ENCODE data around the gene MRPL41. TPM values are rescaled to one million over a fixed set of nuclear protein-coding genes. Genes with fewer than 3 reads are reported as not detected.
"Not testable (repeated sequence)": the region's sequence is repeated elsewhere in the genome, so short reads cannot be mapped to it uniquely, and the experiment has no call there.

MRPL41 gene
- total RNA-seq, 8 experiments from 2014 or later = 18.4 to 36.5 (median 29.6) TPM

- in situ Hi-C loops (cut with MboI; ENCODE audit: low pct_unique_long_range_greater_than_20kb in 2 of 9, low sequenced_read_pairs in 9 of 9, unreplicated experiment in 9 of 9) = loop anchor here in 1 of 9 experiments (25.0 kb wide), 1 partner anchor 219 kb away; the partner anchor contains the start of gene NRARP
- 55 to 100% (median 78%) methylated on average over 2 to 10 of the region's 17 CpGs; no CpG with 5 or more reads in 2 of the 10 experiments for whole genome bisulfite sequencing, 10 experiments
- H3K4me1 ChIP-seq (replicated peaks in 1 of 2) = peaks cover 4 to 6% of the 10 kb centered on the region in 2 donors
- no peak for ATAC-seq (replicated peaks in 6 of 8)
- no peak overlapping the region for H3K27ac ChIP-seq
- H3K4me3 ChIP-seq = no peak overlapping the region
Measured at GRCh38 chr9:137531099-137531765, 20.4 kb upstream of the MRPL41 start.

- not testable (repeated sequence) for H3K4me3 ChIP-seq; H3K27ac ChIP-seq; ATAC-seq (replicated peaks in 6 of 8); H3K4me1 ChIP-seq (replicated peaks in 1 of 2)
- in situ Hi-C loops (cut with MboI; ENCODE audit: low pct_unique_long_range_greater_than_20kb in 2 of 9, low sequenced_read_pairs in 9 of 9, unreplicated experiment in 9 of 9) = loop anchor here in 1 of 9 experiments (25.0 kb wide), 1 partner anchor 221 kb away; the partner anchor contains the start of gene NRARP
- WGBS, 10 experiments = 75 to 100% (median 92%) methylated on average over 1 to 4 of the region's 10 CpGs; no CpG with 5 or more reads in 5 of the 10 experiments
Measured at GRCh38 chr9:137532891-137533468, 18.7 kb upstream of the MRPL41 start.

- in situ Hi-C loops (cut with MboI; ENCODE audit: low pct_unique_long_range_greater_than_20kb in 2 of 9, low sequenced_read_pairs in 9 of 9, unreplicated experiment in 9 of 9) = loop anchor here in 1 of 9 experiments (25.0 kb wide), 1 partner anchor 222 kb away; the partner anchor contains the start of gene NRARP
- Histone ChIP-seq H3K27ac (no peak overlapping the region), H3K4me3 (no peak overlapping the region), H3K4me1 (replicated peaks in 1 of 2) (peaks cover 4 to 6% of the 10 kb centered on the region in 2 donors)
- peak; percentile 70 to 98 (median 87) for ATAC-seq (replicated peaks in 6 of 8)
- WGBS, 10 experiments = 14 to 90% (median 55%) methylated on average over 4 to 17 of the region's 19 CpGs; no CpG with 5 or more reads in 1 of the 10 experiments
Measured at GRCh38 chr9:137534256-137535119, 17.2 kb upstream of the MRPL41 start.

- Histone ChIP-seq H3K4me1 (replicated peaks in 1 of 2) (peaks cover 4 to 6% of the 10 kb centered on the region in 2 donors), H3K27ac (no peak overlapping the region), H3K4me3 (no peak overlapping the region)
- in situ Hi-C loops (cut with MboI; ENCODE audit: low pct_unique_long_range_greater_than_20kb in 2 of 9, low sequenced_read_pairs in 9 of 9, unreplicated experiment in 9 of 9) = loop anchor here in 1 of 9 experiments (25.0 kb wide), 1 partner anchor 223 kb away; the partner anchor contains the start of gene NRARP
- ATAC-seq (replicated peaks in 6 of 8) = no peak
Measured at GRCh38 chr9:137535120-137535428, 16.6 kb upstream of the MRPL41 start.

- 40 to 100% (median 91%) methylated on average over 1 to 12 of the region's 16 CpGs; no CpG with 5 or more reads in 2 of the 10 experiments for WGBS, 10 experiments
- H3K4me1 ChIP-seq (replicated peaks in 1 of 2); H3K4me3 ChIP-seq; ATAC-seq (replicated peaks in 6 of 8); H3K27ac ChIP-seq: not testable (repeated sequence)
- in situ Hi-C loops (cut with MboI; ENCODE audit: low pct_unique_long_range_greater_than_20kb in 2 of 9, low sequenced_read_pairs in 9 of 9, unreplicated experiment in 9 of 9) = loop anchor here in 1 of 9 experiments (25.0 kb wide), 1 partner anchor 224 kb away; the partner anchor contains the start of gene NRARP
Measured at GRCh38 chr9:137536594-137537131, 15.0 kb upstream of the MRPL41 start.

DNA sequence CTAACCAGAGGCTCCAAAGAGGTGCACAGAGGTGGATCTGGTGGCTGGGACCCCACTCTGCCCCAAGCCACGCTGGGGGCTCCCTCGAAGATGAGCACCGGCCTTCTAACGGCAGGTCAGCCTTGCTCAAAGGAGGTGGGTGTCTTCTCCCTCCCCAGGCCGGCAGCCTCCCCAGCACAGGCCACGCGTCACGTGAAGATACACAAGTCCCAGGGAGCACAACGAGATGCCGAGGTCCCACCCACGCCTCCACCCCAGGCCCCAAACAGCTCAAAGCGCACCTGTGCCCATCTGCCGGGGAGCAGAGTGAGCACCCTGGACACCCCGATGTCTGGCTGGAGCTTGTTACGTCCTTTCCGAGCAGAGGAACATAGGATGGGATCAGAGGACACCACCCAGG lies 13.6 kb upstream of the MRPL41 start:
- Histone ChIP-seq H3K4me1 (replicated peaks in 1 of 2) (peaks cover 4 to 9% of the 10 kb centered on the region in 2 donors), H3K27ac (no peak overlapping the region), H3K4me3 (no peak overlapping the region)
- no peak for ATAC-seq (replicated peaks in 6 of 8)
- 80 to 87% (median 80%) methylated on average over 1 to 3 of the region's 16 CpGs; no CpG with 5 or more reads in 7 of the 10 experiments for WGBS, 10 experiments
- in situ Hi-C loops (cut with MboI; ENCODE audit: low pct_unique_long_range_greater_than_20kb in 2 of 9, low sequenced_read_pairs in 9 of 9, unreplicated experiment in 9 of 9) = loop anchor here in 1 of 9 experiments (25.0 kb wide), 1 partner anchor 226 kb away; the partner anchor contains the start of gene NRARP

GRCh38 chr9:137540536-137540935 lies 11.1 kb upstream of the MRPL41 start:
- Histone ChIP-seq H3K27ac (no peak overlapping the region), H3K4me3 (no peak overlapping the region), H3K4me1 (replicated peaks in 1 of 2) (peaks cover 0 to 3% of the 10 kb centered on the region in 2 donors)
- in situ Hi-C loops (cut with MboI; ENCODE audit: low pct_unique_long_range_greater_than_20kb in 2 of 9, low sequenced_read_pairs in 9 of 9, unreplicated experiment in 9 of 9) = loop anchor here in 1 of 9 experiments (25.0 kb wide), 1 partner anchor 228 kb away; the partner anchor contains the start of gene NRARP
- peak in 2 of 8 experiments; percentile 11 to 17 for ATAC-seq (replicated peaks in 6 of 8)
- WGBS, 10 experiments = 86 to 100% (median 90%) methylated on average over 1 to 3 of the region's 18 CpGs; no CpG with 5 or more reads in 5 of the 10 experiments

- ATAC-seq (replicated peaks in 6 of 8) = no peak
- WGBS, 10 experiments = 40 to 93% (median 75%) methylated on average over 1 to 9 of the region's 20 CpGs; no CpG with 5 or more reads in 2 of the 10 experiments
- in situ Hi-C loops (cut with MboI; ENCODE audit: low pct_unique_long_range_greater_than_20kb in 2 of 9, low sequenced_read_pairs in 9 of 9, unreplicated experiment in 9 of 9) = loop anchor here in 1 of 9 experiments (25.0 kb wide), 1 partner anchor 230 kb away; the partner anchor contains the start of gene NRARP
Measured at GRCh38 chr9:137542486-137542885, 9.2 kb upstream of the MRPL41 start.

DNA sequence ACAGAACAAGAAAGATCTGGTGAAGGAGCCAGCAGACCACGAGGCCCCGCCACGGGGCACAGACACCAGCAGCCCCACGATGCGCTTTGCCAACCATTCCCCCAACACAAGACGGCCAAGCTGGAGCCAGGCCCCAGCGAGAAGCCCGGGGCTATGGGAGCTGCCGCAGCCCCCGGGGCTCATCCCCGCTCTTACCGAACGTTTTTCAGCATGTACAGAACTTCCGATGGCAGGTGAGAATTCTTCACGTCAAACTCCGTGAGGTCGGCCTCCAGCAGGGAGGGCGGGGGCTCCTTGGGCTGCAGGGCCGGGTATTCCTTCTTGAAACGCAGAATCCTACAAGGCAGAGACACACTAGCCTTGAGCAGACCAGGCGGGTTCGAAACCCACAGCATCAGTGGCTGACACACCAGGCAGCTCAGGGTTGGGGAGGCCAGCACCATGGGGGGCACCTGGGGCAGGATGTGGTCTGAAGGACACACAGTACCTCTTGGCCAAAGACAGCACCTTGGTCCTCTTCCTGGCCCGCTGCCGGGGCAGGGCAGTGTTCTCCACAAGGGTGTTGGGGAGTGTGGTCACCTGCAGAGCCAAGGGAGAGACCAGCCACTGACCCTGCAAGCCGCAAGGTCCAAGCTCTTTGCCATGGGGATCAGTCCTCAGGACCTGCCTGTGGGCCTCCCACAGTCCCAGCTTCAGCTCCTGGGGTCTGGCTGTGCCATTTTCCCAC lies 8.3 kb upstream of the MRPL41 start:
- peak in 1 of 8 experiments; percentile 7 for ATAC-seq (replicated peaks in 6 of 8)
- Histone ChIP-seq H3K27ac (no peak overlapping the region), H3K4me1 (replicated peaks in 1 of 2) (peaks cover 0 to 3% of the 10 kb centered on the region in 2 donors), H3K4me3 (no peak overlapping the region)
- in situ Hi-C loops (cut with MboI; ENCODE audit: low pct_unique_long_range_greater_than_20kb in 2 of 9, low sequenced_read_pairs in 9 of 9, unreplicated experiment in 9 of 9) = loop anchor here in 1 of 9 experiments (25.0 kb wide), 1 partner anchor 231 kb away; the partner anchor contains the start of gene NRARP
- WGBS, 10 experiments = 88 to 100% (median 94%) methylated on average over 1 to 18 of the region's 25 CpGs; no CpG with 5 or more reads in 5 of the 10 experiments

More at GRCh38 chr9:137542486-137542885, 9.2 kb upstream of the MRPL41 start:
- Histone ChIP-seq H3K4me3 (no peak overlapping the region), H3K4me1 (replicated peaks in 1 of 2) (peaks cover 0 to 3% of the 10 kb centered on the region in 2 donors), H3K27ac (no peak overlapping the region)

DNA sequence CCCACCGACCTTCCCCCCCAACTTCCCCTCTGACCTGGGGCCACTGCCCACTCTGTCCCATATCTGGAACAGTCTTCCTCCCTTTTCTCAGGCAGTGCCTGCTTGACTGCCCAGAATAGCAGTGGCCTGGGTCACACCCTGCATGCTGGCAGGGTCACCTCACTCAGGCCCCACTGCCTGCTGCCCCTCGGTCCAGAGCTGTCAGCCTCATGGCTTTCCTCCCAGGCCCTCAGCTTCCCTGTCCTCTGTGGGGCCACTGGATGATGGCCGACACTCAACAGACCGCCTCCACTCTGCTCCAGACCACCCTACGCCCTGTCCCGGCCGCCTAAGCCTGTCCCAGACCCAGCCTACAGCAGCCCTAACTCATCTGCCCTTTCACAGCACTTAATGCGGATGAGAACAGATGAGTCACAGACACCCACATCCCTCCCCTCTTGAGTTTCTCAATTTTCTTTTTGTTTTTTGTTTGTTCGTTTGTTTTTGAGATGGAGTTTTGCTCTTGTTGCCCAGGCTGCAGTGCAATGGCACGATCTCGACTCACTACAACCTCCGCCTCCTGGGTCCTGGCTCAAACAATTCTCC lies 7.4 kb upstream of the MRPL41 start:
- no peak overlapping the region for H3K4me3 ChIP-seq
- peaks cover 0 to 3% of the 10 kb centered on the region in 2 donors for H3K4me1 ChIP-seq (replicated peaks in 1 of 2)
- WGBS, 10 experiments = 16 to 100% (median 64%) methylated on average over 1 to 10 of the region's 12 CpGs; no CpG with 5 or more reads in 4 of the 10 experiments
- H3K27ac ChIP-seq = no peak overlapping the region
- in situ Hi-C loops (cut with MboI; ENCODE audit: low pct_unique_long_range_greater_than_20kb in 2 of 9, low sequenced_read_pairs in 9 of 9, unreplicated experiment in 9 of 9) = loop anchor here in 1 of 9 experiments (25.0 kb wide), 1 partner anchor 232 kb away; the partner anchor contains the start of gene NRARP
- ATAC-seq (replicated peaks in 6 of 8) = peak in 4 of 8 experiments; percentile 3 to 81 (median 41)

DNA sequence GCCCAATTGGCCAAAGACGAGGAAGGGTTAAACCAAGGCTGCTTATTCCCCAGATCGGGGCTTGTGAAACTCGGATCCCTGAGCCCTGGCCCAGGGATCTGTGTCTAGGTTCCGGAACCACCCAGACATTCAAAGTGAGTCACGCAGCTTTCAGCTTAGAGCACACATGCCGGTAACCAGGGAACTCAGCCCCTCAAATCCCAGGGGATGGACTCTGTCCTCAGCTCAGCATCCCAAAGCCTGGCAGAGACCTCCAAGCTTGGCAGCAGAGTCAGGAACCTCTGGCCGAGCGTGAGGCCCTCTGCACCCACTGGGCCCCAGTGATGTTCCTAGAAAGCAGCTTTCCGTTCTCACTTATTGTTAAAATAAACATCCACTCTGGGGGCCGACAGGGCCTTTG lies 6.6 kb upstream of the MRPL41 start:
- in situ Hi-C loops (cut with MboI; ENCODE audit: low pct_unique_long_range_greater_than_20kb in 2 of 9, low sequenced_read_pairs in 9 of 9, unreplicated experiment in 9 of 9) = loop anchor here in 1 of 9 experiments (25.0 kb wide), 1 partner anchor 233 kb away; the partner anchor contains the start of gene NRARP
- H3K27ac ChIP-seq = no peak overlapping the region
- peaks cover 0 to 8% of the 10 kb centered on the region in 2 donors for H3K4me1 ChIP-seq (replicated peaks in 1 of 2)
- no peak overlapping the region for H3K4me3 ChIP-seq
- peak in 2 of 8 experiments; percentile 54 to 67 for ATAC-seq (replicated peaks in 6 of 8)
- WGBS, 10 experiments = 20 to 100% (median 68%) methylated on average over 1 to 8 of the region's 10 CpGs; no CpG with 5 or more reads in 4 of the 10 experiments
